SK-N-SH (cell line): ENCODE measurements around the gene BAG1. TPM values are rescaled to one million over a fixed set of nuclear protein-coding genes. Genes with fewer than 3 reads are reported as not detected.

ENCODE experiments used
- CTCF ChIA-PET: fragments of 300-600, 350-600 bp; formaldehyde crosslinking; extraction: SDS; loops from one replicate; lab custom pipeline; 2021; lab: Yijun Ruan, JAX
- POLR2A ChIA-PET: fragments of 350-600 bp; sonication (Branson Sonifier 250); formaldehyde crosslinking; extraction: SDS; loops from one replicate; lab custom pipeline; 2020; ENCODE audit warnings: antibody characterized with exemption, inconsistent platforms; lab: Yijun Ruan, JAX
- DNase-seq: peaks from one replicate; pipeline ENCODE4 v3.0.0; 2012
- H2AFZ ChIP-seq: fragments of 200-600 bp; sonication (generic); 2 replicates; pipeline ENCODE4 v1.8.1; 2016; ENCODE audit warnings: antibody characterized with exemption, mild to moderate bottlenecking, low read depth
- H3F3A ChIP-seq: fragments of 200-600 bp; sonication (generic); replicated peaks from 2 replicates; pipeline ENCODE3; 2016; ENCODE audit warnings: antibody characterized with exemption, mild to moderate bottlenecking; ENCODE audit not compliant: insufficient read depth
- H3K27ac ChIP-seq, 2 experiments: fragments of 200-500 bp in 1 of 2; fragments of 200-600 bp in 1 of 2; sonication (Bioruptor generic) in 1 of 2; sonication (generic), shearing (Covaris generic) in 1 of 2; 2 replicates each; pipeline versions ENCODE4 v1.5.1 to v1.6.1; 2014 to 2016; ENCODE audit warnings: low read depth in 2 of 2, inconsistent platforms in 1 of 2, low read length in 1 of 2, mild to moderate bottlenecking in 1 of 2, mixed read lengths in 1 of 2
- H3K27me3 ChIP-seq: fragments of 200-600 bp; sonication (generic), shearing (Covaris generic); 2 replicates; pipeline ENCODE4 v1.6.1; 2016; ENCODE audit warnings: mixed run types; ENCODE audit not compliant: insufficient read depth
- H3K36me3 ChIP-seq, 2 experiments: fragments of 200-500 bp in 1 of 2; fragments of 200-600 bp in 1 of 2; sonication (Bioruptor generic) in 1 of 2; sonication (generic) in 1 of 2; replicated peaks in 1 of 2; 2 replicates each; pipeline versions ENCODE3 to v1.5.1; 2014 to 2016; ENCODE audit warnings: low read length in 1 of 2, mild to moderate bottlenecking in 1 of 2; ENCODE audit not compliant: insufficient read depth in 2 of 2, control insufficient read depth in 1 of 2
- H3K4me1 ChIP-seq, 2 experiments: fragments of 200-500 bp in 1 of 2; fragments of 200-600 bp in 1 of 2; sonication (Bioruptor generic) in 1 of 2; sonication (generic), shearing (Covaris generic) in 1 of 2; 2 replicates each; pipeline versions ENCODE4 v1.5.1 to v1.6.1; 2014 to 2016; ENCODE audit warnings: low read depth in 1 of 2, low read length in 1 of 2, mixed run types in 1 of 2; ENCODE audit not compliant: insufficient read depth in 2 of 2, control insufficient read depth in 1 of 2
- H3K4me2 ChIP-seq: fragments of 200-600 bp; sonication (generic), shearing (Covaris generic); 2 replicates; pipeline ENCODE4 v1.6.1; 2017; ENCODE audit warnings: mixed run types
- H3K4me3 ChIP-seq, 2 experiments: fragments of 200-500 bp in 1 of 2; fragments of 200-600 bp in 1 of 2; sonication (Bioruptor generic) in 1 of 2; sonication (generic), shearing (Covaris generic) in 1 of 2; 2 replicates each; pipeline versions ENCODE4 v1.5.1 to v1.8.1; 2014 to 2016; ENCODE audit warnings: low read depth in 2 of 2, inconsistent platforms in 1 of 2, low read length in 1 of 2, mild to moderate bottlenecking in 1 of 2, mixed read lengths in 1 of 2, moderate library complexity in 1 of 2
- H3K79me2 ChIP-seq: fragments of 200-600 bp; sonication (generic); 2 replicates; pipeline ENCODE4 v1.8.1; 2017; ENCODE audit warnings: mild to moderate bottlenecking; ENCODE audit not compliant: insufficient read depth
- H3K9ac ChIP-seq: fragments of 200-600 bp; sonication (generic); 2 replicates; pipeline ENCODE4 v1.6.1; 2017; ENCODE audit warnings: mixed run types
- H3K9me2 ChIP-seq: fragments of 200-600 bp; sonication (generic); 2 replicates; pipeline ENCODE4 v1.6.1; 2017; ENCODE audit warnings: mixed run types
- H3K9me3 ChIP-seq: fragments of 200-600 bp; sonication (generic); 2 replicates; pipeline ENCODE4 v1.6.1; 2017; ENCODE audit warnings: mixed run types, mild to moderate bottlenecking, moderate library complexity
- H4K20me1 ChIP-seq: fragments of 200-600 bp; sonication (generic); 2 replicates; pipeline ENCODE4 v1.6.1; 2017; ENCODE audit warnings: mild to moderate bottlenecking, mixed run types; ENCODE audit not compliant: insufficient read depth
- CTCF ChIP-seq: fragments of 200-600 bp; sonication (generic); IDR thresholded peaks from 2 replicates; pipeline ENCODE4 v1.6.1; 2017; ENCODE audit warnings: antibody characterized with exemption, mild to moderate bottlenecking, moderate library complexity
- EP300 ChIP-seq, 2 experiments: IDR thresholded peaks; 2 replicates each; pipeline versions ENCODE4 v1.4.0 to v1.6.1; 2012; ENCODE audit warnings: borderline replicate concordance in 1 of 2, low read depth in 1 of 2, low read length in 1 of 2
- FOSL2 ChIP-seq: IDR thresholded peaks from 2 replicates; pipeline ENCODE4 v1.4.0; 2012; ENCODE audit warnings: low read depth, mild to moderate bottlenecking, moderate library complexity, borderline replicate concordance
- JUND ChIP-seq: IDR thresholded peaks from 2 replicates; pipeline ENCODE4 v1.4.0; 2012
- MEF2A ChIP-seq: IDR thresholded peaks from 2 replicates; pipeline ENCODE4 v1.4.0; 2012; ENCODE audit warnings: low read depth, borderline replicate concordance
- NFIC ChIP-seq: IDR thresholded peaks from 2 replicates; pipeline ENCODE4 v1.4.0; 2012; ENCODE audit warnings: borderline replicate concordance
- PBX3 ChIP-seq: IDR thresholded peaks from 2 replicates; pipeline ENCODE4; 2012
- RAD21 ChIP-seq: IDR thresholded peaks from 2 replicates; pipeline ENCODE4 v1.6.1; 2012; ENCODE audit warnings: mild to moderate bottlenecking, low read length
- RCOR1 ChIP-seq: fragments of 150-350 bp; IDR thresholded peaks from 2 replicates; pipeline ENCODE4 v1.6.1; 2017; ENCODE audit warnings: antibody characterized with exemption, low read length
- REST ChIP-seq: IDR thresholded peaks from 2 replicates; pipeline ENCODE4 v1.6.1; 2012; ENCODE audit warnings: mild to moderate bottlenecking, low read depth, low read length, moderate library complexity
- SMC3 ChIP-seq: IDR thresholded peaks from 2 replicates; pipeline ENCODE4 v1.6.1; 2012; ENCODE audit warnings: low read depth, low read length, improper control_type of control experiment
- TCF12 ChIP-seq: IDR thresholded peaks from 2 replicates; pipeline ENCODE4 v1.4.0; 2012
- WGBS: methylation state at CpG from one replicate; pipeline ENCODE4 v1.1.6; 2017; ENCODE audit warnings: low lambda C conversion rate; 5-methylcytosine and 5-hydroxymethylcytosine counted together
- polyA plus RNA-seq, 3 experiments: library from polyadenylated mRNA; depleted of rRNA; stranded (reverse); fragments of >200 nt; gene quantifications; 2 replicates each; pipeline ENCODE4 v1.2.3, GENCODE V29; 2012
- TF ChIP-seq, protein P1 (sequence below): IDR thresholded peaks from 2 replicates; pipeline ENCODE4 v1.4.0; 2012; ENCODE audit warnings: low read depth

BAG1 gene
- polyA plus RNA-seq, 1 of the 3 experiments (the other 2 are of a cell fraction), result 49.9 TPM

- Histone ChIP-seq H3K27me3 (no peaks in the 10 kb centered on the region), H3K9ac (no peak overlapping the region), H3K79me2 (no peaks in the 10 kb centered on the region), H3K4me3 (no peak overlapping the region), H3K9me2 (no peaks in the 10 kb centered on the region), H3K4me2 (no peak overlapping the region; the same call in 1 of the 2 replicates), H3F3A (no peaks in the 10 kb centered on the region), H3K9me3 (no peaks in the 10 kb centered on the region), H3K27ac (no peak overlapping the region), H3K4me1 (peaks cover 4% of the 10 kb centered on the region in 2 experiments; a peak in 2 of 4 replicates), H2AFZ (no peak overlapping the region), H4K20me1 (no peaks in the 10 kb centered on the region), H3K36me3 (no peaks in the 10 kb centered on the region)
- WGBS, result 0% methylated on average over 1 of the region's 1 CpG
- no peak for DNase-seq
- ChIA-PET CTCF (interaction anchor here (0.9 to 1.6 kb wide), 4 partner anchors 8 to 127 kb away, joined by 3 to 6 read pairs (median 4); no protein-coding TSS in a partner anchor), POLR2A (no interaction called here)
- no peak for TF ChIP-seq SMC3
- peak in 1 of 2 experiments; percentile 24; a peak in 1 of 4 replicates for TF ChIP-seq EP300 (IDR thresholded peaks at IDR 0.05; ENCODE audit: borderline replicate concordance in 1 of 2, low read depth in 1 of 2, low read length in 1 of 2)
- TF ChIP-seq MEF2A, result no peak
- TF ChIP-seq NFIC, result peak; percentile 92
- TF ChIP-seq JUND, result peak; percentile 58
- peak; percentile 77; the same call in 1 of the 2 replicates for TF ChIP-seq FOSL2
- TF ChIP-seq TCF12, result peak; percentile 82
- TF ChIP-seq, protein P1, sequence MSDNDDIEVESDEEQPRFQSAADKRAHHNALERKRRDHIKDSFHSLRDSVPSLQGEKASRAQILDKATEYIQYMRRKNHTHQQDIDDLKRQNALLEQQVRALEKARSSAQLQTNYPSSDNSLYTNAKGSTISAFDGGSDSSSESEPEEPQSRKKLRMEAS, result peak; percentile 19; the same call in 1 of the 2 replicates
- TF ChIP-seq PBX3, result peak; percentile 52
Measured at GRCh38 chr9:33233626-33234342, 30.7 kb downstream of the BAG1 start.

DNA sequence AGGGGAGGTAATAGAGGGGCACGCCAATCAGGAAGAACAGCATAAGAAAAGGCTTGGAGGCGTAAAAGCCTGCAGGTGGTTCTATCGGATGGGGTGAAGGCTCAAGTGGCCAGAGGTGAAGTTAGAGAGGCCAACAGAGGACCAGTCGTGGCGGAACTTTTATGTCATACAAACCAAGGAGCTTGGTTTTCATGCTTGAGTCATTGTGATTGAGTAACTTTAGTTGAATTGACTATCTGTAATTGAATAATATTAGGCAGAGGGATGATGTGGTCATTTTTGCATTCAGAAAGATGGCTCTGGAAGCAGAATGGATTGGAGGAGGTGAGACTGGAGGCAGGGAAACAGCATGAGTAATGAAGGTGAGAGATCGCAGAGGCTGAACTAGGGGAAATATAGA lies 31.7 kb downstream of the BAG1 start:
- Histone ChIP-seq H3K4me3 (no peak overlapping the region), H3K79me2 (no peaks in the 10 kb centered on the region), H3K4me1 (peaks cover 4% of the 10 kb centered on the region in 2 experiments; a peak in 2 of 4 replicates), H3F3A (no peaks in the 10 kb centered on the region), H3K27me3 (no peaks in the 10 kb centered on the region), H3K9me2 (no peaks in the 10 kb centered on the region), H3K9me3 (no peaks in the 10 kb centered on the region), H3K4me2 (no peak overlapping the region), H3K27ac (no peak overlapping the region), H2AFZ (no peak overlapping the region), H3K9ac (no peak overlapping the region), H4K20me1 (no peaks in the 10 kb centered on the region), H3K36me3 (no peaks in the 10 kb centered on the region)
- ChIA-PET POLR2A (no interaction called here), CTCF (interaction anchor here (1.3 to 1.6 kb wide), 3 partner anchors 9 to 54 kb away, joined by 3 to 4 read pairs (median 3); no protein-coding TSS in a partner anchor)
- DNase-seq, result no peak
- no peak for TF ChIP-seq FOSL2
- TF ChIP-seq RCOR1, result no peak
- TF ChIP-seq RAD21, result no peak
- TF ChIP-seq CTCF, result no peak
- TF ChIP-seq REST, result no peak
- TF ChIP-seq JUND, result no peak
- no peak for TF ChIP-seq MEF2A
- WGBS, result 83% methylated on average over 6 of the region's 6 CpGs
